Ishikawa (cell line): Measurements from ENCODE around the gene ASPSCR1.

Experiments
- EP300 ChIP-seq: IDR thresholded peaks from 2 replicates; pipeline ENCODE4 v1.6.1; 2012; ENCODE audit warnings: borderline replicate concordance
- RAD21 ChIP-seq: IDR thresholded peaks from 2 replicates; pipeline ENCODE4 v1.6.1; 2012; ENCODE audit warnings: low read depth
- TAF1 ChIP-seq: IDR thresholded peaks from 2 replicates; pipeline ENCODE4 v1.6.1; 2012; ENCODE audit warnings: low read depth, mild to moderate bottlenecking
- TF ChIP-seq, protein P1 (sequence below): IDR thresholded peaks from 2 replicates; pipeline ENCODE4 v1.6.1; 2012
- TF ChIP-seq, protein P2 (sequence below): IDR thresholded peaks from 2 replicates; pipeline ENCODE4 v1.6.1; 2012; ENCODE audit warnings: low read depth, mild to moderate bottlenecking
- TF ChIP-seq, protein P3 (sequence below): IDR thresholded peaks from 2 replicates; pipeline ENCODE4 v1.6.1; 2012

DNA sequence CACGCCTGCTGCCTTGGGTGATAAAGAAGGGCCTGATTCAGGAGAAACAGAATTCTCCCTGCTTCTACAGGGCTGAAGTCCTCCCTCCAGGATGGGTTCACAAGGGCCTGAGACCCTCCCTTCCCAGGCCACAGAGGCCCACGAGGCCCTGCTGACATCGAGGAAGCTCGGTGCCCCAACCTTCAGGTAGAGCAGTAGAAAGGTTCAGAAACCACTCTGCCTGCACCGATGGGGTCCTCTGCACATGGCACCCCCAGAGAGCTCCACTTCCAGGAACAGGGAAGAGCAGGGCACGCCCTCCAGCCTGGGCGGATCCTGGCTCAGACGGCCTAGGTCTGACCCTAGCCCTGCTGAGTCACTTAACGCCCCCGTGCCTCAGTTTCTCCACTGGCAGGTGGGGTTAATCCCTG, 44.5 kb downstream of the ASPSCR1 start:
- no peak for TF ChIP-seq RAD21
- TF ChIP-seq, protein P1, sequence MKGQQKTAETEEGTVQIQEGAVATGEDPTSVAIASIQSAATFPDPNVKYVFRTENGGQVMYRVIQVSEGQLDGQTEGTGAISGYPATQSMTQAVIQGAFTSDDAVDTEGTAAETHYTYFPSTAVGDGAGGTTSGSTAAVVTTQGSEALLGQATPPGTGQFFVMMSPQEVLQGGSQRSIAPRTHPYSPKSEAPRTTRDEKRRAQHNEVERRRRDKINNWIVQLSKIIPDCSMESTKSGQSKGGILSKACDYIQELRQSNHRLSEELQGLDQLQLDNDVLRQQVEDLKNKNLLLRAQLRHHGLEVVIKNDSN = no peak
- TF ChIP-seq, protein P2, sequence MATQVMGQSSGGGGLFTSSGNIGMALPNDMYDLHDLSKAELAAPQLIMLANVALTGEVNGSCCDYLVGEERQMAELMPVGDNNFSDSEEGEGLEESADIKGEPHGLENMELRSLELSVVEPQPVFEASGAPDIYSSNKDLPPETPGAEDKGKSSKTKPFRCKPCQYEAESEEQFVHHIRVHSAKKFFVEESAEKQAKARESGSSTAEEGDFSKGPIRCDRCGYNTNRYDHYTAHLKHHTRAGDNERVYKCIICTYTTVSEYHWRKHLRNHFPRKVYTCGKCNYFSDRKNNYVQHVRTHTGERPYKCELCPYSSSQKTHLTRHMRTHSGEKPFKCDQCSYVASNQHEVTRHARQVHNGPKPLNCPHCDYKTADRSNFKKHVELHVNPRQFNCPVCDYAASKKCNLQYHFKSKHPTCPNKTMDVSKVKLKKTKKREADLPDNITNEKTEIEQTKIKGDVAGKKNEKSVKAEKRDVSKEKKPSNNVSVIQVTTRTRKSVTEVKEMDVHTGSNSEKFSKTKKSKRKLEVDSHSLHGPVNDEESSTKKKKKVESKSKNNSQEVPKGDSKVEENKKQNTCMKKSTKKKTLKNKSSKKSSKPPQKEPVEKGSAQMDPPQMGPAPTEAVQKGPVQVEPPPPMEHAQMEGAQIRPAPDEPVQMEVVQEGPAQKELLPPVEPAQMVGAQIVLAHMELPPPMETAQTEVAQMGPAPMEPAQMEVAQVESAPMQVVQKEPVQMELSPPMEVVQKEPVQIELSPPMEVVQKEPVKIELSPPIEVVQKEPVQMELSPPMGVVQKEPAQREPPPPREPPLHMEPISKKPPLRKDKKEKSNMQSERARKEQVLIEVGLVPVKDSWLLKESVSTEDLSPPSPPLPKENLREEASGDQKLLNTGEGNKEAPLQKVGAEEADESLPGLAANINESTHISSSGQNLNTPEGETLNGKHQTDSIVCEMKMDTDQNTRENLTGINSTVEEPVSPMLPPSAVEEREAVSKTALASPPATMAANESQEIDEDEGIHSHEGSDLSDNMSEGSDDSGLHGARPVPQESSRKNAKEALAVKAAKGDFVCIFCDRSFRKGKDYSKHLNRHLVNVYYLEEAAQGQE = no peak
- no peak for TF ChIP-seq EP300
- TF ChIP-seq TAF1 = no peak
- TF ChIP-seq, protein P3, sequence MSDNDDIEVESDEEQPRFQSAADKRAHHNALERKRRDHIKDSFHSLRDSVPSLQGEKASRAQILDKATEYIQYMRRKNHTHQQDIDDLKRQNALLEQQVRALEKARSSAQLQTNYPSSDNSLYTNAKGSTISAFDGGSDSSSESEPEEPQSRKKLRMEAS = no peak
